HT1080 (cell line): ENCODE results near the gene RCOR1. TPM values are rescaled to one million over a fixed set of nuclear protein-coding genes. Genes with fewer than 3 reads are reported as not detected.

Source experiments
- DNase-seq: peaks from one replicate; pipeline ENCODE4 v3.0.0-alpha.2; 2015; ENCODE audit warnings: low read depth
- small RNA-seq: library from RNA; depleted of rRNA; stranded (forward); fragments of <200 nt; gene quantifications from one replicate; pipeline ENCODE3, GENCODE V24; 2014
- total RNA-seq: library from RNA; depleted of rRNA; stranded (reverse); fragments of >200 nt; shearing (Covaris generic); gene quantifications from 2 replicates; pipeline ENCODE4 v1.2.3, GENCODE V29; 2014; rRNA removed

Gene RCOR1
- total RNA-seq, 1 experiment from 2014 or later: 15.1 TPM

DNA sequence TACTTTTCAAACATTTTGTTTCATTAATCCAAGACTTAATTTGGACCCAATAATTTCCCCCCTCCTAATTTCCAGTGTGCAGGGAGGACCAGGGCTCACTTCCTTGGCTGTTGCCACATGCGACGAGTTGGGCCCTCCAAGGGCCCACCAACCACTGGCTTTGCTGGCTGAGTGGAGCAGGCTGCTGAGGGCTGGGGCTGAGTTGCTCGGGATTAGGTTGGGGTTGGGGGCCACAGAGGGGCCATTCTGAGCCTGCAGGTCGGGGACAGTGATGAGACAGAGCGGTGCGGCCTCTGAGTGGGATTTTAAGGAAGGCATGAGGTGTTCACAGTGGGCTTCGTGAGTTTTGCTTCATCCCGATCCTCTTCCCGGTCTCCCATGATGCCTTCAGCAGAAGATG, 178.7 kb downstream of the RCOR1 start:
- DNase-seq: no peak

- no peak for DNase-seq
These were observed 180.5 kb downstream of the RCOR1 start for GRCh38 chr14:102772781-102773570.

DNA sequence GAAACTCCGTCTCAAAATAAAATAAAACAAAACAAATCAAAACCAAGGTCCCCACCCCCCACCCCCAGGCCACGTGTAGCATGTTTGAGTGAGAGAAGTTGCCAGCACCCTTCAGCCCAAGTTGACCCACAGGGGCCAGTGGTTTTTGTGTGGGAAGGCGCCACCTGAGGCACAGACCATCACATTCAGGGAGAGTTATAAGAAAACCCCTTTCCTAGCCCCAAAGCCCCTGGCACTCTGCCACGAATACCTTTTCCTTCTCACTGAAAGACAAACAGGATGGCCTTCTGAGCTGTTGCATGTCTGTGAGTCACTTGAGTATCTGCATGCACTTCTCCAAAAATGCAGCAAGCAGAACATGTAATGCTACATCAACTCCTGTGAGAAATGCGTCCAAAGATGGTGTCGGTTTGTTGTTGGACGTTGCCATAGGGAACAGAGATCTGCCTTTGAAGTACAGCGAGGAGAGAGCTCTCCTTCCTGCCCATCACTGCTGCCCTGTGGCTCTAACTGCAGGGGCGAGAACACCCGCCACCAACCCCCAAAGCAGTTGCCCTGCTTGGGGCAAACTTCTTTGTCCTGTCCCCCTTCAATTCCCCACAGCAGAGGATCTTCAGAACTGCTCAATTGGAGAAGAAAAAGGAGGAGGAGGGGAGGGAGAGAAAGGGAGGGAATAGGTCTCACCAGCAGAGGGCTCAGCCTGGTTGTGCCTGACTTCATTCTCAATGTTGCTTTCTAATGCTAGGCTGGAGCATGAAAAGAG, 182.1 kb downstream of the RCOR1 start:
- peak; percentile 81 for DNase-seq

DNA sequence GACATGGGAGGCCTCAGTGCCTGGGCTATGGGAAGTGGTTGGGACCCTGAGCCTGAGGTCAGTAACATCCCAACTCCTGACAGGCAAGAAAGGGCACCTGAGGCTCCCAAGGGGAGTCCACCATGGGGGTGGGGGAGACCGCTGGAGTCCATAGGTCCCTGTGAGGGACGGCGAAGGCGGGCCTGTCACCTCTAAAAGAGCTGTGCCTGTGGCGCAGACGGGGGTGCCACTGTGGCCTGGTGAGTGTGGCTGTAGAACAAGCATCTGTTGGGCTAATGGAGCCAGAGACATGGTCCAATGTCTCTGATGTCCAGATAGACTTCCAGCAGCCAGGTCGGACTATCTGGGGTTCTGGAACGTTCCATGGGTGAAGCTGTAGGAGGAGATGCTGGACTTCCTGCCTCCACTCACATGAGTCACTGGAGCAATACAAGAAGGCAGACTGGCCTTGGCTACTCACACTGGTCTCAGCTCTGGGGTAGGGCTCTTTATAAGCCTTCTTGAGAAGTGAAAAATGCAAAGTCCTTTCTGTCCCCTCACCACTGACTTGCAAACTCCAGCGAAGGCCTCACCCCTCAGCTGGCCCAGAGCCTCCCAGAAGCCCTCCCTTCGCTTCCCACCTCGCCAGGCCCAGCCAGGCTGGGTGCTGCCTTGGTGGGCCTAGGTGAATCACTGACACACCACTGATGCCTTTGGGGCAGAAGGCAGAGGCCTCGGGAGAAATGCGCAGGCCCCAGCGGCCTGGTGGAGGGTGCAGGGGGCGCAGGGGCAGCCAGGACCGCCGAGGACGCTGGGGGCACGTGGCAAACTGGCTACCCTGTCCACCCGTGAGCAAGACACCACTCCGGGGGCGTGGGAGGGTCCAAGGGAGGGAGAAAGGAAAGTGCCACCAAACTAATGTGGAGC, 183.7 kb downstream of the RCOR1 start:
- peak; percentile 77 for DNase-seq

DNA sequence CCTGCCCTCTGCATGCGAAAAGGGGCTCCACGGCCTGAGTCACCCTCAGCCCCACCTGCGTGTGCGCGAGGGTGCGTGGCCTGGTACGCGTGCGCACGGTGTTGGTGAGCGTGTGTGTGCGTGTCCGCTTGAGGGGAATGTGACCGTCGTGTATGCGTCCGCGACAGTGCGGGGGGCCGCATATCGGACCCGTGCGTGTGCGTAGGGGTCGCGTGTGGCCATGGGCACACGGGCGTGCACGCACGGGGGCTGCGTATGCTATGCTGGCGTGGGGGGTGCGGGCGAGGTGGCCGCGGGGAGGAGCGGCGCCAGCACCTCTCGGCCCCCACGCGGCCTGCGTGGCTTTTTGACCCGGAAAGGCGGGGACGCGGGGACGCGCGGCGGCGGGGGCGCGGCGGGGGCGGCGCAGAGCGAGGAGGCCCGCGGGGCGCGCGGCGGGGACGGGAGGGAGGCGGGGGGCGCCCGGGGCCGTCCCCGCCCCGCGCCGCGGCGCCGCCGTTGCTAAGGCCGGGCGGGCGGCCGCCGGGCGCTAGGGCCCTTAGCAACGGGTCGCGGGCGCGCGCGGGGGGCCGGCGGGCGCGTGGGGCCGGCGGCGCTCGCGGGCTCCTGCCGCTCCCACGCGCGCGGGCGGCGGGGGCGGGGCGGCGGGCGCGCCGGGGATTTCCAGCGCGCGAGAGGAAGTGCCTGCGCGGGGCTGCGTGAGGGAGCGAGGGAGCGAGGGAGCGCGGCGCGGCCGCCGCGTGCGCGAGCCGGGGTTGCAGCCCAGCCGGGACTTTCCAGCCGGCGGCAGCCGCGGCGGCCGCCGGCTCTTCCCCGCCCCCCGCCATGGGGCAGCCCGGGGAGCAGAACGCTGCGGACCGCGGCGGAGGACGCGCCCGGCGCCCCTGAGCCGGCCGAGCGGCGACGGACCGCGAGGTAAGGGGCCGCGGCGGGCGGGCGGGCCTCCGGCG, 184.6 kb downstream of the RCOR1 start, which contains the start of gene TRAF3:
Gene TRAF3, plus strand, starts transcription at position 689 of the 950 bp plus-strand sequence. CDS start 92,753 bp downstream, outside the sequence.
- DNase-seq: no peak

GRCh38 chr14:102777711-102778337, 185.4 kb downstream of the RCOR1 start:
- no peak for DNase-seq

GRCh38 chr14:102778338-102779083, 186.1 kb downstream of the RCOR1 start:
- DNase-seq: no peak

DNA sequence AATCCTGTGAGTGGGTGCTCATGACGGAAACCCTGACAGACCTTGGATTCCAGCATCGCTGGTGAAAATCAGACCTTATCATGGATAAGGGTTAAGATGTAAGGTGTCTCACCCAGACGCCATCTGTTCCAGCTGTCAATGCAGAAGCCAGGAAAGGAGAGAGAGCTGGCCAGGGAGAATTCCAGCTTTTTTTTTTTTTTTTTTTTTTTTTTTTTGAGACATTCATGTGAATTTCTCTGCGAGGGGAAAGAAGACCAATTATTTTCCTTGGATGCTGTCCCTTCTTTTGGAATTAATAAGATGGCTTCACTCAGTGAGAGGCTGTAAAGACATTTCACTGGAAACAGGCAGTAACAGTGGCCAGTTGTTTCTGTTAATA, 186.6 kb downstream of the RCOR1 start:
- no peak for DNase-seq

- no peak for DNase-seq
These were observed 187.3 kb downstream of the RCOR1 start for GRCh38 chr14:102779574-102780315.

Small RNA genes lying within 50 kb of the gene (small RNA-seq; reads per million reads assigned to genes)
- not detected for gene RF00019
- gene RN7SL546P: not detected

Other genes with a start within 250 kb of the RCOR1 start
- 94.3 and 105 TPM in 2 replicates for gene CINP, start 229.8 kb upstream of the RCOR1 start, total RNA-seq
- 9.0 and 9.1 TPM in 2 replicates for gene TECPR2, start 229.7 kb upstream of the RCOR1 start, total RNA-seq
- gene ANKRD9, start 82.9 kb upstream of the RCOR1 start, total RNA-seq: 13.0 and 15.0 TPM in 2 replicates
- gene TRAF3, start 184.8 kb downstream of the RCOR1 start, total RNA-seq: 21.4 and 24.0 TPM in 2 replicates